ENCODE measurements around the gene KIF3A.

The KIF3A gene

DNA sequence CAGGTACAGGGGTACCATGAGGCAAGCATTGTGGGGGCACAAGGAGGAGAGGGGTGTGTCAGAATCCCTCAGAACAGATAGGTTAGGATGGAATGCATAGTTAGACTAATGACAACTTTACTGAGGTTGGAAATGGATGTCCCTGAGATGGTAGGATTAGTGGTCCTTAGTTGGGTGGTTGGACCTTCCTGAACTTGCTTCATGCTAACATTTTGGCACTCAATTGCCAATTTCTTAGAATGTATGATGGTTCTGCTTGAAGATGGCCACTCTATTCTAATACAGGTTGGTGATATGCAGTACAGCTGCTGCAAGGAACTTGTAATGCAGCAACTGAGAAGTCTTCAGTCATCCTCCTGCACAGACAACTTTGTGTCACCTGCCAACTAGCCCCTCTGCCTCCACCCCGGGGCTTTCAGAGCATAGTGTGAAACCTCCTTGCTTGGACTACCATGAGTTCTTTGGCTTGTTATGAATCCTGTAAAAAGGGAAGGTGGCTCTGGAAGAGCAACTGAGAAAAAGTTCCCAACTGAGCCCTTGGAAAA, 15.3 kb upstream of the KIF3A start:
- TF ChIP-seq, protein P1, sequence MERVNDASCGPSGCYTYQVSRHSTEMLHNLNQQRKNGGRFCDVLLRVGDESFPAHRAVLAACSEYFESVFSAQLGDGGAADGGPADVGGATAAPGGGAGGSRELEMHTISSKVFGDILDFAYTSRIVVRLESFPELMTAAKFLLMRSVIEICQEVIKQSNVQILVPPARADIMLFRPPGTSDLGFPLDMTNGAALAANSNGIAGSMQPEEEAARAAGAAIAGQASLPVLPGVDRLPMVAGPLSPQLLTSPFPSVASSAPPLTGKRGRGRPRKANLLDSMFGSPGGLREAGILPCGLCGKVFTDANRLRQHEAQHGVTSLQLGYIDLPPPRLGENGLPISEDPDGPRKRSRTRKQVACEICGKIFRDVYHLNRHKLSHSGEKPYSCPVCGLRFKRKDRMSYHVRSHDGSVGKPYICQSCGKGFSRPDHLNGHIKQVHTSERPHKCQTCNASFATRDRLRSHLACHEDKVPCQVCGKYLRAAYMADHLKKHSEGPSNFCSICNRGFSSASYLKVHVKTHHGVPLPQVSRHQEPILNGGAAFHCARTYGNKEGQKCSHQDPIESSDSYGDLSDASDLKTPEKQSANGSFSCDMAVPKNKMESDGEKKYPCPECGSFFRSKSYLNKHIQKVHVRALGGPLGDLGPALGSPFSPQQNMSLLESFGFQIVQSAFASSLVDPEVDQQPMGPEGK (CRISPR knock-in tag; IDR thresholded peaks at IDR 0.05; ENCODE audit: borderline replicate concordance), result no peak
- no peak for TF ChIP-seq ZFP3 (CRISPR knock-in tag; IDR thresholded peaks at IDR 0.05)
- TF ChIP-seq, protein P2, sequence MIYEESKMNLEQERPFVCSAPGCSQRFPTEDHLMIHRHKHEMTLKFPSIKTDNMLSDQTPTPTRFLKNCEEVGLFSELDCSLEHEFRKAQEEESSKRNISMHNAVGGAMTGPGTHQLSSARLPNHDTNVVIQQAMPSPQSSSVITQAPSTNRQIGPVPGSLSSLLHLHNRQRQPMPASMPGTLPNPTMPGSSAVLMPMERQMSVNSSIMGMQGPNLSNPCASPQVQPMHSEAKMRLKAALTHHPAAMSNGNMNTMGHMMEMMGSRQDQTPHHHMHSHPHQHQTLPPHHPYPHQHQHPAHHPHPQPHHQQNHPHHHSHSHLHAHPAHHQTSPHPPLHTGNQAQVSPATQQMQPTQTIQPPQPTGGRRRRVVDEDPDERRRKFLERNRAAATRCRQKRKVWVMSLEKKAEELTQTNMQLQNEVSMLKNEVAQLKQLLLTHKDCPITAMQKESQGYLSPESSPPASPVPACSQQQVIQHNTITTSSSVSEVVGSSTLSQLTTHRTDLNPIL (CRISPR knock-in tag; IDR thresholded peaks at IDR 0.05; ENCODE audit: low read depth), result no peak
- TF ChIP-seq ZNF8 (CRISPR knock-in tag; IDR thresholded peaks at IDR 0.05), result no peak
- TF ChIP-seq TOX (CRISPR knock-in tag; IDR thresholded peaks at IDR 0.05; ENCODE audit: borderline replicate concordance), result no peak
- no peak for TF ChIP-seq RARB (CRISPR knock-in tag; IDR thresholded peaks at IDR 0.05)
- TF ChIP-seq, protein P3, sequence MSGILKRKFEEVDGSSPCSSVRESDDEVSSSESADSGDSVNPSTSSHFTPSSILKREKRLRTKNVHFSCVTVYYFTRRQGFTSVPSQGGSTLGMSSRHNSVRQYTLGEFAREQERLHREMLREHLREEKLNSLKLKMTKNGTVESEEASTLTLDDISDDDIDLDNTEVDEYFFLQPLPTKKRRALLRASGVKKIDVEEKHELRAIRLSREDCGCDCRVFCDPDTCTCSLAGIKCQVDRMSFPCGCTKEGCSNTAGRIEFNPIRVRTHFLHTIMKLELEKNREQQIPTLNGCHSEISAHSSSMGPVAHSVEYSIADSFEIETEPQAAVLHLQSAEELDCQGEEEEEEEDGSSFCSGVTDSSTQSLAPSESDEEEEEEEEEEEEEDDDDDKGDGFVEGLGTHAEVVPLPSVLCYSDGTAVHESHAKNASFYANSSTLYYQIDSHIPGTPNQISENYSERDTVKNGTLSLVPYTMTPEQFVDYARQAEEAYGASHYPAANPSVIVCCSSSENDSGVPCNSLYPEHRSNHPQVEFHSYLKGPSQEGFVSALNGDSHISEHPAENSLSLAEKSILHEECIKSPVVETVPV (CRISPR knock-in tag; IDR thresholded peaks at IDR 0.05), result no peak
- no peak for TF ChIP-seq BACH2 (CRISPR knock-in tag; IDR thresholded peaks at IDR 0.05; ENCODE audit: borderline replicate concordance)
- TF ChIP-seq, protein P4, sequence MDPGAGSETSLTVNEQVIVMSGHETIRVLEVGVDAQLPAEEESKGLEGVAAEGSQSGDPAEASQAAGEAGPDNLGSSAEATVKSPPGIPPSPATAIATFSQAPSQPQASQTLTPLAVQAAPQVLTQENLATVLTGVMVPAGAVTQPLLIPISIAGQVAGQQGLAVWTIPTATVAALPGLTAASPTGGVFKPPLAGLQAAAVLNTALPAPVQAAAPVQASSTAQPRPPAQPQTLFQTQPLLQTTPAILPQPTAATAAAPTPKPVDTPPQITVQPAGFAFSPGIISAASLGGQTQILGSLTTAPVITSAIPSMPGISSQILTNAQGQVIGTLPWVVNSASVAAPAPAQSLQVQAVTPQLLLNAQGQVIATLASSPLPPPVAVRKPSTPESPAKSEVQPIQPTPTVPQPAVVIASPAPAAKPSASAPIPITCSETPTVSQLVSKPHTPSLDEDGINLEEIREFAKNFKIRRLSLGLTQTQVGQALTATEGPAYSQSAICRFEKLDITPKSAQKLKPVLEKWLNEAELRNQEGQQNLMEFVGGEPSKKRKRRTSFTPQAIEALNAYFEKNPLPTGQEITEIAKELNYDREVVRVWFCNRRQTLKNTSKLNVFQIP (CRISPR knock-in tag; IDR thresholded peaks at IDR 0.05; ENCODE audit: borderline replicate concordance, low read depth), result no peak
- no peak for TF ChIP-seq PPARA (CRISPR knock-in tag; IDR thresholded peaks at IDR 0.05; ENCODE audit: borderline replicate concordance)
- no peak for TF ChIP-seq GLIS3 (CRISPR knock-in tag; IDR thresholded peaks at IDR 0.05)
- TF ChIP-seq ARNTL (CRISPR knock-in tag; IDR thresholded peaks at IDR 0.05; ENCODE audit: borderline replicate concordance, low read depth), result no peak
- ATAC-seq, result no peak

- no peak for ATAC-seq
- TF ChIP-seq ZC3H10 (CRISPR knock-in tag; IDR thresholded peaks at IDR 0.05), result no peak
- no peak for TF ChIP-seq SNAI2 (CRISPR knock-in tag; IDR thresholded peaks at IDR 0.05)
- TF ChIP-seq ZNF70 (CRISPR knock-in tag; IDR thresholded peaks at IDR 0.05), result no peak
- no peak for TF ChIP-seq GLIS3 (CRISPR knock-in tag; IDR thresholded peaks at IDR 0.05)
- TF ChIP-seq, protein P1 (CRISPR knock-in tag; IDR thresholded peaks at IDR 0.05; ENCODE audit: borderline replicate concordance), result no peak
- TF ChIP-seq ZFP3 (CRISPR knock-in tag; IDR thresholded peaks at IDR 0.05), result no peak
Measured at GRCh38 chr5:132751971-132752580, 14.7 kb upstream of the KIF3A start.

DNA sequence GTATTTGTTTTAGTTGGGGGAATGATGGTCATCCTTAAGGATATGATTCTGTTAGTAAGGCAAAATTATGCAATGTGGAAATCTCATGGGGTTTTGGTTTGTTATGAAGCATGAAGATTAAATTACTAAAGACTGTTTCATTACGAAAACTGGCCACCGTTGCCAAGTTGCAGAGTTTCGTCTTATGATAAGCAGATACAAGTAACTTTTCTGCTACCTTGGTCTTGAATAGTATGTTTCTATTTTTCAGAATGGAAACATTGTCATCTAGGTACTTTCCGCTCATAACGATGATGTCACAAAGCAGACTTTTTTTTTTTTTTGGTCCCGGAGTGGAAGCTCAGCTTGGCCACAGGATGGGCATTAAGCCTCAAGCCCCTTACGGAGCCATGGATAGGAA, 14.1 kb upstream of the KIF3A start:
- ATAC-seq, result no peak
- TF ChIP-seq ZNF565 (CRISPR knock-in tag; conservative IDR thresholded peaks at IDR 0.05; ENCODE audit: low read depth), result no peak
- no peak for TF ChIP-seq ZNF70 (CRISPR knock-in tag; IDR thresholded peaks at IDR 0.05)
- no peak for TF ChIP-seq BACH2 (CRISPR knock-in tag; IDR thresholded peaks at IDR 0.05; ENCODE audit: borderline replicate concordance)
- TF ChIP-seq ZC3H10 (CRISPR knock-in tag; IDR thresholded peaks at IDR 0.05), result no peak
- TF ChIP-seq OSR1 (CRISPR knock-in tag; IDR thresholded peaks at IDR 0.05), result no peak
- TF ChIP-seq TCF4 (CRISPR knock-in tag; IDR thresholded peaks at IDR 0.05; ENCODE audit: borderline replicate concordance), result no peak
- TF ChIP-seq CSDC2 (CRISPR knock-in tag; IDR thresholded peaks at IDR 0.05), result no peak
- TF ChIP-seq, protein P5, sequence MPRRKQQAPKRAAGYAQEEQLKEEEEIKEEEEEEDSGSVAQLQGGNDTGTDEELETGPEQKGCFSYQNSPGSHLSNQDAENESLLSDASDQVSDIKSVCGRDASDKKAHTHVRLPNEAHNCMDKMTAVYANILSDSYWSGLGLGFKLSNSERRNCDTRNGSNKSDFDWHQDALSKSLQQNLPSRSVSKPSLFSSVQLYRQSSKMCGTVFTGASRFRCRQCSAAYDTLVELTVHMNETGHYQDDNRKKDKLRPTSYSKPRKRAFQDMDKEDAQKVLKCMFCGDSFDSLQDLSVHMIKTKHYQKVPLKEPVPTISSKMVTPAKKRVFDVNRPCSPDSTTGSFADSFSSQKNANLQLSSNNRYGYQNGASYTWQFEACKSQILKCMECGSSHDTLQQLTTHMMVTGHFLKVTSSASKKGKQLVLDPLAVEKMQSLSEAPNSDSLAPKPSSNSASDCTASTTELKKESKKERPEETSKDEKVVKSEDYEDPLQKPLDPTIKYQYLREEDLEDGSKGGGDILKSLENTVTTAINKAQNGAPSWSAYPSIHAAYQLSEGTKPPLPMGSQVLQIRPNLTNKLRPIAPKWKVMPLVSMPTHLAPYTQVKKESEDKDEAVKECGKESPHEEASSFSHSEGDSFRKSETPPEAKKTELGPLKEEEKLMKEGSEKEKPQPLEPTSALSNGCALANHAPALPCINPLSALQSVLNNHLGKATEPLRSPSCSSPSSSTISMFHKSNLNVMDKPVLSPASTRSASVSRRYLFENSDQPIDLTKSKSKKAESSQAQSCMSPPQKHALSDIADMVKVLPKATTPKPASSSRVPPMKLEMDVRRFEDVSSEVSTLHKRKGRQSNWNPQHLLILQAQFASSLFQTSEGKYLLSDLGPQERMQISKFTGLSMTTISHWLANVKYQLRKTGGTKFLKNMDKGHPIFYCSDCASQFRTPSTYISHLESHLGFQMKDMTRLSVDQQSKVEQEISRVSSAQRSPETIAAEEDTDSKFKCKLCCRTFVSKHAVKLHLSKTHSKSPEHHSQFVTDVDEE (CRISPR knock-in tag; IDR thresholded peaks at IDR 0.05), result no peak

Measured in SK-N-SH treated with all-trans-retinoic acid at 6 μM for 48 hours (cell line).